Central memory CD8-positive, alpha-beta T cell (primary cell): Measurements from ENCODE around the gene MICU1.
"Not testable (repeated sequence)": the region's sequence is repeated elsewhere in the genome, so short reads cannot be mapped to it uniquely, and the experiment has no call there.

Source experiments
- ATAC-seq: fragments of 150-1000 bp; cut with Tn5 transposase; replicated peaks from 2 replicates; pipeline ENCODE4 v1.10.0; 2022; ENCODE audit warnings: mild to moderate bottlenecking, moderate FRiP score, moderate number of reproducible peaks; ENCODE audit not compliant: poor library complexity, severe bottlenecking; ENCODE audit errors: extremely low read depth
- DNase-seq, 2 donors: peaks; one replicate each; pipeline ENCODE4 v3.0.0; 2021; ENCODE audit warnings: low spot score in 2 of 2
- H3K27ac Mint-ChIP-seq: one replicate; pipeline ENCODE4 v1.8.0; 2022; ENCODE audit warnings: low read depth, mild to moderate bottlenecking, moderate library complexity, mixed read lengths
- H3K27me3 Mint-ChIP-seq: one replicate; pipeline ENCODE4 v1.8.0; 2022; ENCODE audit warnings: mixed read lengths
- H3K36me3 Mint-ChIP-seq: one replicate; pipeline ENCODE4 v1.8.0; 2022; ENCODE audit warnings: mild to moderate bottlenecking, moderate library complexity, mixed read lengths; ENCODE audit not compliant: insufficient read depth
- H3K4me1 Mint-ChIP-seq: one replicate; pipeline ENCODE4 v1.8.0; 2022; ENCODE audit warnings: mixed read lengths
- H3K4me3 Mint-ChIP-seq: one replicate; pipeline ENCODE4 v1.8.0; 2022; ENCODE audit warnings: mild to moderate bottlenecking, moderate library complexity, mixed read lengths
- H3K9me3 Mint-ChIP-seq: one replicate; pipeline ENCODE4 v1.8.0; 2022; ENCODE audit warnings: mixed read lengths

Gene MICU1

DNA sequence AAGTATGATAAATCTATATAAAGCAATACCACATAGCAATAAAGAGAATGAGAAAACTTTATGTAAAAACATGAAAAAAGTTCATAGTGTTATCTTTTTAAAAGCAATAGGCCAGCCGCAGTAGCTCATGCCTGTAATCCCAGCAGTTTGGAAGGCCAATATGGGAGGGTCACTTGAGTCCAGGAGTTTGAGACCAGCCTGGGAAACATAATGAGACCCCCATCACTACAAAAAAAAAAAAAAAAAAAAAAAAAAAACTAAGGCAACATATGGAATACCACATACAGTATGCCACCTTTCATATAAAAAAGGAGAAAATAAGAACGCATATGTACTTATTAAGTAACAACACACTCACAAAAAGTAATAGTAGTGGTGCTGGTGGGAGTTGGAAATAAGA lies 52.8 kb downstream of the MICU1 start:
- H3K4me3 Mint-ChIP-seq = no peak overlapping the region
- no peaks in the 10 kb centered on the region for H3K27me3 Mint-ChIP-seq
- no peaks in the 10 kb centered on the region for H3K9me3 Mint-ChIP-seq
- no peak for ATAC-seq
- no peaks in the 10 kb centered on the region for H3K36me3 Mint-ChIP-seq
- DNase-seq = no peak
- no peak overlapping the region for H3K27ac Mint-ChIP-seq
- H3K4me1 Mint-ChIP-seq = peaks cover 5% of the 10 kb centered on the region

DNA sequence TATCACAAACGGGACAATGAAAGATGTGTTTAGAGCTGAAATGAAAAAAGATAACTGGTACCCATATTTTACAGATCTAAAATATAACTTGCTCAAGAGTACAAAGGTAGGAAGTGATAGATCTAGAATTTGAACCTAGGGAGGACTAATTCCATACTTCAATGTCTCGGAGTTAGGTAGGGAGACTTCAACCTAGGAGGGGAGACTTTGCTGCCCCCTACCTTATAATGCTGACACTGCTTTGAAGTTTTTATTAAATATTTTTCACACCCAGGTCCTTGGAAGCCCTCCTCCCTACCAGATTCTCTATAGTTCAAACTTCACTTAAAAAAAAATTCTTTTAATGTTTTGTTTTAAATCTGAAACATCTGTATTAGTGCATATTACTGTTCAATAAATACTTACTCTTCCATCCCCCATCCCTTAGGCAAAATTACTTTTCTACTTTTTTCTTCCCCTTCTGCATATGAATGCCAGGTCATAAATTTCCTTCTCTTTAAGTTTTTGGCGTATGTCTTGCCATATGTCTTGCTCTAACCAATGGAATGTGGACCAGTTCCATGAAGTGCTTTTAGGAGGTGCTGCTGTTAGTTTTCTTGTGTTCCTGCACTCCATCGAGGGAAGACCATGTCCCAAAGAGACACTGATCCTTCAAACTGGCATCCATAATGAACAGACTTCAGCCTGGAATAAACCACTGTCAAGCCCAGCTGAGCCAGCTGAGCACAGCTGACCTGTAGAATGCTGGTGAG lies 57.8 kb downstream of the MICU1 start:
- no peak for DNase-seq
- H3K4me1 Mint-ChIP-seq = peaks cover 12% of the 10 kb centered on the region
- no peak overlapping the region for H3K27ac Mint-ChIP-seq
- ATAC-seq = no peak
- peaks cover 9% of the 10 kb centered on the region for H3K36me3 Mint-ChIP-seq
- no peak overlapping the region for H3K4me3 Mint-ChIP-seq
- no peaks in the 10 kb centered on the region for H3K9me3 Mint-ChIP-seq
- no peaks in the 10 kb centered on the region for H3K27me3 Mint-ChIP-seq

DNA sequence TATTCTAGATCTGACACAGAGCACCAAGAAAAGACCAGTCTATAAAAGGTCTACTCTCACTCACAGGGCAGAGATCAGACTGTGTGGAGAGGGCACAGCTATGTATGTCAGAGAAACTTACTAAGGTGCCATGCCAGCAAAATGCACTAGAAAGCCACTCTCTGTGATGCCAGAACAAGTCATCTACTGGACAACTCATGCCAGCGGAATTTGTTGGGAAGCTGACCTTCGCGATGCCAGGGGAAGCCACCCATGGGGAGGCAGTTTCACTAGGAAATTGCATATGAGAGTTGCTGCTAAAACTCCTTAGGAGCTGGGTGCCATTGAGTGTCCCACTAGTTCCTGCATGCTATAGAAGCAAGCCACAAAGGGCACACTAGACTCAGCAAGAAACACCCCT lies 58.5 kb downstream of the MICU1 start:
- no peak for DNase-seq
- peaks cover 13% of the 10 kb centered on the region for H3K36me3 Mint-ChIP-seq
- no peak for ATAC-seq
- no peak overlapping the region for H3K4me3 Mint-ChIP-seq
- no peaks in the 10 kb centered on the region for H3K9me3 Mint-ChIP-seq
- H3K27ac Mint-ChIP-seq = no peak overlapping the region
- peaks cover 12% of the 10 kb centered on the region for H3K4me1 Mint-ChIP-seq
- H3K27me3 Mint-ChIP-seq = no peaks in the 10 kb centered on the region

DNA sequence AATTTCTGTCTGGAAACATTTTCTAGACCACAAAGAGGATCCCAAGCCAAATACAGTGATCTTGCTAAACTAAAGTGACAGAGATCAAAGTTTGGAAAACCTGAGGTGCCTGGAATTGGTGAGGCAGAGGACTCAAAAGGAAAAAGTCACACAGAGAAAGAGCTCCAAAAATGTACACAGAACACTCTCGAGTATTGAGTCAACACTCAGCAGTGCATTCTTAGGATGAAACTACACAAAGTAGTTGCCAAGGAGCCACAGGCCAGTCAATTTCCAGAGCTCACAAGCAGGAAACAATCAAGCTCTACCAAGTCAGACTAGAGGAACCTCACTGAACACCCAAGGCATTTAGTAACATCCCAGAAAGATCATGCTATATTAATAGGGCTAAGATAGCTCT lies 61.3 kb downstream of the MICU1 start:
- peaks cover 30% of the 10 kb centered on the region for H3K36me3 Mint-ChIP-seq
- H3K4me1 Mint-ChIP-seq = peaks cover 7% of the 10 kb centered on the region
- H3K4me3 Mint-ChIP-seq = no peak overlapping the region
- no peaks in the 10 kb centered on the region for H3K9me3 Mint-ChIP-seq
- H3K27me3 Mint-ChIP-seq = no peaks in the 10 kb centered on the region
- no peak overlapping the region for H3K27ac Mint-ChIP-seq
- DNase-seq = no peak
- no peak for ATAC-seq

DNA sequence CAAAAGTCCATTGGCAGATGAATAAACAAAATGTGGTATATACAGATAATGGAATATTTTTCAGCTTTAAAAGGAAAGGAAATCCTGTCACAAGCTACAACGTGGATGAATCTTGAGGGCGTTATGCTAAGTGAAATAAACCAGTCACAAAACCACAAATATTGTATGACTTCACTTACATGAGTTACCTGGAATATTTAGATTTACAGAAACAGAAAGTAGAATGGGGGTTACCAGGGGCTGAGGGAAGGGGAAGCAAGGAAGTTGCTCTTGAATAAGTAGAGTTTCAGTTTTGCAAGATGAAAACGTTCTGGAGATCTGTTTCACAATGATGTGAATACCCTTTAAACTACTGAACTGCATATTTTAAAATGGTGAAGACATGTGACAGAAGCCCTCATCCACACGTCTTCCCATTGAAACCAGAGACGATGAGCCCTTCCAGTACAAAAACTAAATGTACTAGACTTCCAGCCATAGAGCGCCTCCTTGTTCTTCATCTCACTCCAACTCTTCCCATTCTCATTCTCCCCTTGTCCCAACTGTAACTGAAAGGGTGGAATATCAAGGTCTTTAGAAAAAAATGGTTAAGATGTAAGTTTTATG lies 62.4 kb downstream of the MICU1 start:
- Mint-ChIP-seq H3K4me3 (no peak overlapping the region), H3K27ac (peak overlapping the region; percentile 1), H3K4me1 (peaks cover 7% of the 10 kb centered on the region), H3K36me3 (peaks cover 35% of the 10 kb centered on the region), H3K27me3 (no peaks in the 10 kb centered on the region), H3K9me3 (no peaks in the 10 kb centered on the region)
- DNase-seq (no peak), ATAC-seq (no peak)

DNA sequence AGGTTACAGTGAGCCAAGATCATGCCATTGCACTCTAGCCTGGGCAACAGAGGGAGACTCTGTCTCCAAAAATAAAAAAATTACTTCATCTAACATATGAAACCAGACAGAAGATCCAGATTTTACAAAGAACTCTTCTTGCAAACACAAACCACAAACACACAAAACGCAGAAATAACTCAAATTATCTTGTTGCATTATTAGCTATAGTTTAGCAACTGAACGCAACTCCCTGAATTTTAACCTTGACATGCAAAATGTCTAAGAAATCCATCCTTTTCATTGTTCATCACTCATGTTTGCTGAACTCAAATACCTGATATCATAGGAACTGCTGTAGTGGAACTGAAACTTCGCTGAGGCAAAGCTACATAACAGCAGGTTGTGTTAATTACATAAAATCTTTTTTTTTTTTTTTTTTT lies 64.1 kb downstream of the MICU1 start:
- H3K9me3 Mint-ChIP-seq = no peaks in the 10 kb centered on the region
- H3K27me3 Mint-ChIP-seq = no peaks in the 10 kb centered on the region
- DNase-seq = no peak
- no peak for ATAC-seq
- H3K36me3 Mint-ChIP-seq = peaks cover 35% of the 10 kb centered on the region
- peaks cover 7% of the 10 kb centered on the region for H3K4me1 Mint-ChIP-seq
- no peak overlapping the region for H3K4me3 Mint-ChIP-seq
- no peak overlapping the region for H3K27ac Mint-ChIP-seq

DNA sequence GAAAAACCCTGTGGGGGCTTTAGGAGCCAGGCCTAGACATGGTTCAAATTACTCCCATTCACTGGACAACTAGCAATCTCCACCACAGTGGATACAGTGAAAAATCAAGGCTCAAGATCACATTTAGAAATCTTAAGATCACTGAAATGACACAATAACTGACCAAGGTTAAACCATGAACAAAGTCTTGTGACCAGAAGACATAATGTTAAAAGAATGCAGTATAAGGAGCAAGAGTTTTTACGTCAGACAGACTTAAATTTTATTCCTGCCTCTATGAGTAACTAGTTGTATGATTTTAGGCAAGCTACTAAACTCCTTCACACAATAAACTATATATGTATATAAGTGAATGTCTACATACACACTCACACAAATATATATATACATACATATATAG lies 68.5 kb downstream of the MICU1 start:
- no peaks in the 10 kb centered on the region for H3K27me3 Mint-ChIP-seq

DNA sequence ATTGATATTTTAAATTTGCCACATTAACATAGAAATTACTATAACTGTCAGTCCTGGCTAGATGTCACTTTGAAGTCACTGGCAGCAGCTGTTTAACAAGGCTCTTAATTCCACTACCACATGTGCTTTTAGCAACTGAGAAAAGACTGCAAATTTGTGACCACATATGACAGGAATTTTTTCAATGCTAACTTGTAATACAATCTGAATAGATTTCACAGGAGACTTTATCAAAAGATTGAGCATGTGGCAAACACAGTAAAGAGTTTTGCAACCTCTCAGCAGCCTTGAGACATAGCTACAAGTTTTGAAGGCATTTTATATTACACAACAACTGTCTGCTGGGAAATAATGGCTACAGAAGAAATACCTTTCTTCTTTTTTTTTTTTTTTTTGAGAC lies 73.0 kb downstream of the MICU1 start:
- Mint-ChIP-seq H3K27me3 (no peaks in the 10 kb centered on the region), H3K4me3 (no peak overlapping the region), H3K4me1 (no peaks in the 10 kb centered on the region), H3K27ac (peak overlapping the region; percentile 32), H3K36me3 (peaks cover 9% of the 10 kb centered on the region), H3K9me3 (no peaks in the 10 kb centered on the region)
- ATAC-seq (no peak), DNase-seq (no peak)

More for the DNA sequence above, 68.5 kb downstream of the MICU1 start:
- no peaks in the 10 kb centered on the region for H3K9me3 Mint-ChIP-seq
- no peak overlapping the region for H3K4me3 Mint-ChIP-seq
- peaks cover 22% of the 10 kb centered on the region for H3K36me3 Mint-ChIP-seq
- no peak overlapping the region for H3K27ac Mint-ChIP-seq
- DNase-seq = no peak
- no peak for ATAC-seq
- H3K4me1 Mint-ChIP-seq = no peaks in the 10 kb centered on the region

DNA sequence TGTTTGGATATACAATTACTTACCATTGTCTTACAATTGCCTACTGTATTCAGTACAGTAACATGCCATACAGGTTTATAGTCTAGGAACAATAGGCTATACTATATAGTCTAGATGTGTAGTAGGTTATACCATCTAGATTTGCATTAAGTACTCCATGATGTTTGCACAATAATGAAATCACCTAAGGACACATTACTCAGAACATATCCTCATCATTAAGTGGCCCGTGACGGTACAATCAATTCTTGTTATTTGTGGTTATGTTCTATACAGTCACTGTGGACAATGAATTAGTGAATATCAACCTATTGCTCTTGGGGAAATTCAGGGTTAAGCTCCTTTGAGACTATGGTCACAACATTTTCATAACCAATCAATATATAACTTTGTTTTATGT lies 75.6 kb downstream of the MICU1 start:
- no peaks in the 10 kb centered on the region for H3K4me1 Mint-ChIP-seq
- no peak overlapping the region for H3K27ac Mint-ChIP-seq
- H3K36me3 Mint-ChIP-seq = peaks cover 9% of the 10 kb centered on the region
- no peaks in the 10 kb centered on the region for H3K27me3 Mint-ChIP-seq
- H3K4me3 Mint-ChIP-seq = no peak overlapping the region
- DNase-seq (no peak), ATAC-seq (no peak)
- no peaks in the 10 kb centered on the region for H3K9me3 Mint-ChIP-seq

DNA sequence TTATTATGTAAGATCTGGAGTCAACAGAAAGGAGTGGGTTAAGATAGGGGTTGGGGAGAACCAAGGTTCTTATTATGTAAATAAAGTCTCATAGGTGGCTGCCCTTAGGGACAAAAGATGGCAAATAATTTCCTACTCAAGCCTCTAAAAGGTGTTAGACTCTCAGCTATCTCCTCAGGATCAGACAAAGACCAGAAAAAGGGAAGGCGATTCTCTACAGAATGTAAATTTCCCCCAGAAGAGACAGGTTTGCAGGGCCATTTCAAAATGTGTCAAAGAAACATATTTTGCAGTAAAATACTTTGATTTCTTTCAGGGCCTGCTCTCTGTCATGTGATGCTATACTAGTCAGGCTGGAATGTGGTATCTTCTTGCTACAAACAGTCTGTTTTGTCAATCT lies 80.3 kb downstream of the MICU1 start:
- no peaks in the 10 kb centered on the region for H3K27me3 Mint-ChIP-seq

DNA sequence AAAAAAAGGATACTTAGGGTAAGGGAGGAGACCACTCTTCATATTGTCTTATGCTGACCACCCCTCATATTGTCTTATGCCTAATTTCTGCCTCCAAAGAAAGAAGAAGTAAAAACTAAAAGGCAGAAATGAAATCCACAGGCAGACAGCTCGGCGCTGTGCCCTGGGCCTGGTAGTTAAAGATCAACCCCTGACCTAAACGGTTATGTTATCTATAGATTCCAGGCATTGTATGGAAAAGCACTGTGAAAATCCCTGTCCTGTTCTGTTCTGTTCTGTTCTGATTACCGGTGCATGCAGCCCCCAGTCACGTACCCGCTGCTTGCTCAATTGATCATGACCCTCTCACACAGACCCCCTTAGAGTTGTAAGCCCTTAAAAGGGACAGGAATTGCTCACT lies 82.0 kb downstream of the MICU1 start:
- DNase-seq, H3K36me3 Mint-ChIP-seq, H3K4me3 Mint-ChIP-seq, H3K27ac Mint-ChIP-seq, H3K4me1 Mint-ChIP-seq, H3K27me3 Mint-ChIP-seq, ATAC-seq, H3K9me3 Mint-ChIP-seq: not testable (repeated sequence)

More for the DNA sequence above, 80.3 kb downstream of the MICU1 start:
- ATAC-seq = no peak
- DNase-seq = no peak
- Mint-ChIP-seq H3K4me3 (no peak overlapping the region), H3K36me3 (peaks cover 13% of the 10 kb centered on the region), H3K9me3 (no peaks in the 10 kb centered on the region), H3K27ac (no peak overlapping the region), H3K4me1 (no peaks in the 10 kb centered on the region)

DNA sequence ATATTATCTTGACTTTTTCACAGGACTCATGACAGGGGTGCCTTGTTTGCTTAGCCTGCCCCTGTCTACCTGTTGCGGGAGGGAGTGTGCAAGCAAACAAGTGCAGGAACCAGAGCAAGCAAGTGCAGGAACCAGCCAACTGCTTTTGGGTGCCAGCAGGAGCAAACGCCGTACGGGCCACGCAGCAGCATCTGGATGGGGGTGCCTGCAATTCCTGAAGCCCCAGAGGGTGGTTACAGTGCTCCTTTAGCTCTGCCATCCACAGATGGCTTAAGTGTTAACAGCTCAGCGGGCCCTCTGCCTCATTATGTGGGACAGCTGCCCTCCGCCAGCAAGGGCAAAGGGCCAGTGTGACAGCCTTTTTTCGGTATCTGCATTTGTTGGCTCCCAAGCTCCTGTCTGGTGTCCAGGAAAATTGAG lies 83.5 kb downstream of the MICU1 start:
- no peaks in the 10 kb centered on the region for H3K27me3 Mint-ChIP-seq
- H3K27ac Mint-ChIP-seq = no peak overlapping the region
- DNase-seq (no peak), ATAC-seq (no peak)
- H3K4me3 Mint-ChIP-seq = no peak overlapping the region
- H3K36me3 Mint-ChIP-seq = peaks cover 5% of the 10 kb centered on the region
- no peaks in the 10 kb centered on the region for H3K9me3 Mint-ChIP-seq
- H3K4me1 Mint-ChIP-seq = no peaks in the 10 kb centered on the region

DNA sequence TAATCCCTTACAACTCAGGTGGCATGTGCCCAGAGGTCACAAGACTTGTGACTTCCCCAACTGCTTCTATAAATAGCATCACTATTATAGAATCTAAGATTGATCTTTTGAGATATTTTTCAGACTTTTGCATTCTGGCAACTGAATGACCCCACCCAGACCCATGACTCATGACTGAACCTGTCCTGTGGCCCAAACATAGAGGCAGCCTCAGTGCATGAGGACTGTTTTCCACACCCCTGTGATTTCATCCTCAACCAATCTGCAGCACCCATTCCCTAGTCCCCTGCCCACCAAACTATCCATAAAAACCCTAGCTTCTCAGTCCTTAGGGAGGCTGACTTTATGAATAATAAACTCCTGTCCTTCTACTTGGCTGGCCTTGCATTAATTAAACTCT lies 84.5 kb downstream of the MICU1 start:
- H3K9me3 Mint-ChIP-seq = no peaks in the 10 kb centered on the region
- H3K27me3 Mint-ChIP-seq = no peaks in the 10 kb centered on the region
- ATAC-seq (no peak), DNase-seq (no peak)
- H3K4me1 Mint-ChIP-seq = no peaks in the 10 kb centered on the region
- no peak overlapping the region for H3K4me3 Mint-ChIP-seq
- H3K27ac Mint-ChIP-seq = no peak overlapping the region
- H3K36me3 Mint-ChIP-seq = peaks cover 5% of the 10 kb centered on the region
